Progenitor cell of endocrine pancreas (in vitro differentiated cells): ENCODE data around the gene TMEM240. TPM values are rescaled to one million over a fixed set of nuclear protein-coding genes. Genes with fewer than 3 reads are reported as not detected.

Source experiments
- DNase-seq: peaks from one replicate; pipeline ENCODE4 v3.0.0; 2021; ENCODE audit warnings: low spot score; ENCODE audit not compliant: unreplicated experiment
- H3K27ac Mint-ChIP-seq: 2 replicates; pipeline ENCODE4 v1.8.0; 2021; ENCODE audit warnings: mild to moderate bottlenecking, moderate library complexity, mixed read lengths
- H3K27me3 Mint-ChIP-seq: 2 replicates; pipeline ENCODE4 v1.8.0; 2021; ENCODE audit warnings: mixed read lengths
- H3K36me3 Mint-ChIP-seq: 2 replicates; pipeline ENCODE4 v1.8.0; 2022; ENCODE audit warnings: mixed read lengths; ENCODE audit not compliant: insufficient read depth
- H3K4me1 Mint-ChIP-seq: 2 replicates; pipeline ENCODE4 v1.8.0; 2021; ENCODE audit warnings: low read depth, mixed read lengths
- H3K4me3 Mint-ChIP-seq: 2 replicates; pipeline ENCODE4 v1.8.0; 2021; ENCODE audit warnings: low read depth, mild to moderate bottlenecking, moderate library complexity, mixed read lengths
- H3K9me3 Mint-ChIP-seq: 2 replicates; pipeline ENCODE4 v1.8.0; 2021; ENCODE audit warnings: low read depth, mixed read lengths
- CTCF ChIP-seq: fragments of 200-600 bp; sonication (generic); IDR thresholded peaks from one replicate; pipeline ENCODE4 v1.5.0; 2021; ENCODE audit warnings: antibody characterized with exemption, mild to moderate bottlenecking; ENCODE audit not compliant: unreplicated experiment
- total RNA-seq: library from RNA; stranded (reverse); gene quantifications from 2 replicates; pipeline ENCODE4 v1.2.1, GENCODE V29; 2021

Gene TMEM240
- total RNA-seq, 1 donor from 2014 or later, result 6.6 TPM

GRCh38 chr1:1567152-1567875, 26.9 kb upstream of the TMEM240 start:
- Mint-ChIP-seq H3K36me3 (peaks cover 17% of the 10 kb centered on the region), H3K9me3 (no peaks in the 10 kb centered on the region), H3K4me3 (no peak overlapping the region), H3K27ac (peak overlapping the region; percentile 74), H3K4me1 (peaks cover 5% of the 10 kb centered on the region), H3K27me3 (no peaks in the 10 kb centered on the region)
- DNase-seq, result no peak
- TF ChIP-seq CTCF, result no peak

- H3K36me3 Mint-ChIP-seq, result peaks cover 18% of the 10 kb centered on the region
These were observed 24.9 kb upstream of the TMEM240 start for GRCh38 chr1:1565340-1565739.

GRCh38 chr1:1564268-1564667, 23.8 kb upstream of the TMEM240 start:
- no peaks in the 10 kb centered on the region for H3K27me3 Mint-ChIP-seq
- peaks cover 17% of the 10 kb centered on the region for H3K36me3 Mint-ChIP-seq
- no peak overlapping the region for H3K27ac Mint-ChIP-seq
- H3K9me3 Mint-ChIP-seq, result no peaks in the 10 kb centered on the region
- TF ChIP-seq CTCF, result no peak
- no peak overlapping the region for H3K4me3 Mint-ChIP-seq
- no peak for DNase-seq
- no peaks in the 10 kb centered on the region for H3K4me1 Mint-ChIP-seq

More at GRCh38 chr1:1565340-1565739, 24.9 kb upstream of the TMEM240 start:
- TF ChIP-seq CTCF, result no peak
- Mint-ChIP-seq H3K9me3 (no peaks in the 10 kb centered on the region), H3K4me1 (no peaks in the 10 kb centered on the region), H3K27me3 (no peaks in the 10 kb centered on the region), H3K27ac (peak overlapping the region; percentile 47), H3K4me3 (no peak overlapping the region)
- DNase-seq, result no peak

GRCh38 chr1:1563688-1564087, 23.3 kb upstream of the TMEM240 start:
- no peak for DNase-seq
- Mint-ChIP-seq H3K36me3 (peaks cover 17% of the 10 kb centered on the region), H3K4me1 (no peaks in the 10 kb centered on the region), H3K9me3 (no peaks in the 10 kb centered on the region), H3K4me3 (no peak overlapping the region), H3K27ac (peak overlapping the region; percentile 59), H3K27me3 (no peaks in the 10 kb centered on the region)
- no peak for TF ChIP-seq CTCF

- H3K9me3 Mint-ChIP-seq, result no peaks in the 10 kb centered on the region
These were observed 22.3 kb upstream of the TMEM240 start for GRCh38 chr1:1562556-1563195.

More at GRCh38 chr1:1562556-1563195, 22.3 kb upstream of the TMEM240 start:
- Mint-ChIP-seq H3K4me1 (no peaks in the 10 kb centered on the region), H3K4me3 (no peak overlapping the region), H3K27ac (no peak overlapping the region), H3K36me3 (peaks cover 17% of the 10 kb centered on the region), H3K27me3 (no peaks in the 10 kb centered on the region)
- TF ChIP-seq CTCF, result no peak
- no peak for DNase-seq
